Measurements from ENCODE around the gene CLEC1A.

Gene CLEC1A

GRCh38 chr12:10102322-10102721, 3.5 kb upstream of the CLEC1A start:
- in situ Hi-C loops (cut with MboI; ENCODE audit: low sequenced_read_pairs): no loop called here

GRCh38 chr12:10101648-10102220, 2.9 kb upstream of the CLEC1A start:
- in situ Hi-C loops (cut with MboI; ENCODE audit: low sequenced_read_pairs): no loop called here

- in situ Hi-C loops (cut with MboI; ENCODE audit: low sequenced_read_pairs): no loop called here
Observed at GRCh38 chr12:10101042-10101579, 2.3 kb upstream of the CLEC1A start.

GRCh38 chr12:10097521-10097920, 1.3 kb downstream of the CLEC1A start:
- in situ Hi-C loops (cut with MboI; ENCODE audit: low sequenced_read_pairs): no loop called here

- in situ Hi-C loops (cut with MboI; ENCODE audit: low sequenced_read_pairs): no loop called here
Observed at GRCh38 chr12:10095971-10096370, 2.8 kb downstream of the CLEC1A start.

GRCh38 chr12:10094646-10095395, 4.0 kb downstream of the CLEC1A start:
- in situ Hi-C loops (cut with MboI; ENCODE audit: low sequenced_read_pairs): no loop called here

GRCh38 chr12:10088955-10089900, 9.6 kb downstream of the CLEC1A start:
- in situ Hi-C loops (cut with MboI; ENCODE audit: low sequenced_read_pairs): no loop called here

GRCh38 chr12:10088031-10088430, 10.8 kb downstream of the CLEC1A start:
- in situ Hi-C loops (cut with MboI; ENCODE audit: low sequenced_read_pairs): no loop called here

GRCh38 chr12:10086387-10086786, 12.4 kb downstream of the CLEC1A start:
- in situ Hi-C loops (cut with MboI; ENCODE audit: low sequenced_read_pairs): no loop called here

- in situ Hi-C loops (cut with MboI; ENCODE audit: low sequenced_read_pairs): no loop called here
Observed at GRCh38 chr12:10084733-10085132, 14.1 kb downstream of the CLEC1A start.

GRCh38 chr12:10082117-10082874, 16.5 kb downstream of the CLEC1A start:
- in situ Hi-C loops (cut with MboI; ENCODE audit: low sequenced_read_pairs): no loop called here

GRCh38 chr12:10075451-10075850, 23.3 kb downstream of the CLEC1A start:
- in situ Hi-C loops (cut with MboI; ENCODE audit: low sequenced_read_pairs): no loop called here

GRCh38 chr12:10073261-10073660, 25.5 kb downstream of the CLEC1A start:
- in situ Hi-C loops (cut with MboI; ENCODE audit: low sequenced_read_pairs): no loop called here

- in situ Hi-C loops (cut with MboI; ENCODE audit: low sequenced_read_pairs): no loop called here
Observed at GRCh38 chr12:10072131-10072530, 26.7 kb downstream of the CLEC1A start.

- in situ Hi-C loops (cut with MboI; ENCODE audit: low sequenced_read_pairs): no loop called here
Observed at GRCh38 chr12:10070380-10070779, 28.4 kb downstream of the CLEC1A start.

- in situ Hi-C loops (cut with MboI; ENCODE audit: low sequenced_read_pairs): no loop called here
Observed at GRCh38 chr12:10069976-10070375, 28.8 kb downstream of the CLEC1A start.

- in situ Hi-C loops (cut with MboI; ENCODE audit: low sequenced_read_pairs): no loop called here
Observed at GRCh38 chr12:10069099-10069498, 29.7 kb downstream of the CLEC1A start.

GRCh38 chr12:10068644-10069043, 30.1 kb downstream of the CLEC1A start:
- in situ Hi-C loops (cut with MboI; ENCODE audit: low sequenced_read_pairs): no loop called here

GRCh38 chr12:10067942-10068341, 30.8 kb downstream of the CLEC1A start:
- in situ Hi-C loops (cut with MboI; ENCODE audit: low sequenced_read_pairs): no loop called here

- in situ Hi-C loops (cut with MboI; ENCODE audit: low sequenced_read_pairs): no loop called here
Observed at GRCh38 chr12:10067264-10067663, 31.5 kb downstream of the CLEC1A start.

- in situ Hi-C loops (cut with MboI; ENCODE audit: low sequenced_read_pairs): no loop called here
Observed at GRCh38 chr12:10065241-10065640, 33.5 kb downstream of the CLEC1A start.

Data from HL-60/S4 (cell line).